Measurements from ENCODE around the gene IL2RG.

The IL2RG gene

GRCh38 chrX:71111141-71111843 is at the start of gene IL2RG:
Gene IL2RG, minus strand, starts transcription at chrX:71111577. Its CDS starts 38 bp downstream, at chrX:71111539.
- DNase-seq (ENCODE audit: low spot score), result peak; percentile 42

- no peak for DNase-seq (ENCODE audit: low spot score)
Observed at GRCh38 chrX:71160475-71160874, 49.1 kb upstream of the IL2RG start.

DNA sequence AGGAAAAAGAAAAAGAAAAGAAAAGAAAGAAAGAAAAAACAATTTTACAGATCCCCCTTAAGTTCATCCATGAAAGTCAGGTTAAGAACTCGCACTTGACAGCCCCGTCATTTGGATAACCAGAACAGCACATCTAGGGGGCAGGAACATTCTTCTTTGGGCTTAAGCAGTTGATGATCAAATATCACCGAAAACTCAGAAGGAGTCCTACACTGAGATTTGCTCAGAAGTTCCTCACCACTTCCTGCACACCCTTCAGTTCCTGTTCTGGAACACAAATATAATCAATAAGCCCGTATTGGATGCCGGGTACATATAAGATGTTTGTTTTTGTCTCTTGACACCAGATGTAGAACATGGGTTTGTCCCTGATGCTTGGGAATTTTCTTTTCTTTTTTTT is 48.0 kb upstream of the IL2RG start:
- no peak for DNase-seq (ENCODE audit: low spot score)

GRCh38 chrX:71158603-71159002 is 47.2 kb upstream of the IL2RG start:
- no peak for DNase-seq (ENCODE audit: low spot score)

- DNase-seq (ENCODE audit: low spot score), result no peak
Observed at GRCh38 chrX:71154641-71155040, 43.3 kb upstream of the IL2RG start.

GRCh38 chrX:71154196-71154595 is 42.8 kb upstream of the IL2RG start:
- DNase-seq (ENCODE audit: low spot score), result no peak

- DNase-seq (ENCODE audit: low spot score), result no peak
Observed at GRCh38 chrX:71151366-71151765, 40.0 kb upstream of the IL2RG start.

DNA sequence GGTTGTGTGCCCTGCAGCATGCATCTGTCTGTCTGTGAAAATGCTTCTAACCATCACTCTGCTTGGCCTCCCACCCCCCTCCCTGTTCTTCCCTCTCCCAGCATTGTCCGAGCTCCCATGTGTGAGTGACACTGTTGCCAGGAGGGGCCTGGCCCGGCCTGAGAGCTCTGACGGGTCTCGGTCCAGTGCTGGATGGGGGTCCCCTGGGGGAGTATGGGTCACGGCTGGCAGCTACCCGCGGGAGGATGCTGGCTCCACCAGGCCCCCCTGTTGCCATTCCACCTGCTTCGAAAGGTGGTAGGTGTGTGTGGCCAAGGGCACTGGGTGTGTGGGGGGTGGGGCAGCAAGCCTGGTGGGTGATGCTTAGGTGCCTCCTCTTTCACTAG is 36.9 kb upstream of the IL2RG start:
- no peak for DNase-seq (ENCODE audit: low spot score)

DNA sequence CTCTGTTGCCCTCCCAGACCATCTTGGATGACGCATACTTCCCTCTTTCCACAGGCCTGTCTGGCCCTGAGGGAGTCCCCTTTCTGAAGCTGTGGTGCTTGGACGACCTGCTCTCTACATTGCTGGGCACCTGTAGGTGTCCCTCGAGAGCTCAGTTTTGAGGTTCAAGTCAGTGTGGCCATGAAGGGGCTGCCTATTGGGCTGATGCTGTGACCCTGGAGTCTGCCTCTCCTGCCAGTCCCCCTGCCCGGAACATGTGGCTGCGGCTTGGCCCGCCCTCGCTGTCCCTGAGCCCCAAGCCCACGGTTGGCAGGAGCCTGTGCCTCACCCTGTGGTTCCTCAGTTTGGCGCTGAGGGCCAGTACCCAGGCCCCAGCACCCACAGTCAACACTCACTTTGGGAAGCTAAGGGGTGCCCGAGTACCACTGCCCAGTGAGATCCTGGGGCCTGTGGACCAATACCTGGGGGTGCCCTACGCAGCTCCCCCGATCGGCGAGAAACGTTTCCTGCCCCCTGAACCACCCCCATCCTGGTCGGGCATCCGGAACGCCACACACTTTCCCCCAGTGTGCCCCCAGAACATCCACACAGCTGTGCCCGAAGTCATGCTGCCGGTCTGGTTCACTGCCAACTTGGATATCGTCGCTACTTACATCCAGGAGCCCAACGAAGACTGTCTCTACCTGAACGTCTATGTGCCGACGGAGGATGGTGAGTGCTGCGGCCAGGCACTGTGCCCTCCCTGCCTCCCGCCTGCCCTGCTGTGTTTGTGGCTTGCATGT is 36.3 kb upstream of the IL2RG start:
- no peak for DNase-seq (ENCODE audit: low spot score)

GRCh38 chrX:71144651-71145050 is 33.3 kb upstream of the IL2RG start, which contains the start of gene NLGN3:
Gene NLGN3, plus strand, starts transcription at chrX:71144841. Its CDS starts 2,909 bp downstream, at chrX:71147750.
- no peak for DNase-seq (ENCODE audit: low spot score)

DNA sequence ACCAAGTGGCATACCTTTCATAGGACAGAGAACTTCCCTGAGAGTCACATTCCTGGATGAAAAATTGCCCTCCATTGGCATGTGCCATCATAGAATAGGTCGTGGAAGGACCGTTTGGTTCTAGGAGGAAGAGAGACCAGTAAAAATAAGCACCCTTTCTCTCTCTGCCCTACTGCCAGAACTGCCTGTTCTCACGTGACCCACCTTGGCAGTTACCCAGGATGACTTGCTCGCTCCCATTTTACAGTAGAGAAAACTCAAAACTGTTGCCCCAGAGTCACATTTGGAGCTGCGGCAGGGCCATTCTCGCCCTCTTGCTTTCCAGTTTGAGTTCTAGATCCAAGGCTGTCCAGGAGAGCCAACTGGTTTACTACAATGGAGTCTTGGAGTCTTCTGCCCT is 32.1 kb upstream of the IL2RG start:
- DNase-seq (ENCODE audit: low spot score), result no peak

GRCh38 chrX:71140440-71140839 is 29.1 kb upstream of the IL2RG start:
- DNase-seq (ENCODE audit: low spot score), result no peak

DNA sequence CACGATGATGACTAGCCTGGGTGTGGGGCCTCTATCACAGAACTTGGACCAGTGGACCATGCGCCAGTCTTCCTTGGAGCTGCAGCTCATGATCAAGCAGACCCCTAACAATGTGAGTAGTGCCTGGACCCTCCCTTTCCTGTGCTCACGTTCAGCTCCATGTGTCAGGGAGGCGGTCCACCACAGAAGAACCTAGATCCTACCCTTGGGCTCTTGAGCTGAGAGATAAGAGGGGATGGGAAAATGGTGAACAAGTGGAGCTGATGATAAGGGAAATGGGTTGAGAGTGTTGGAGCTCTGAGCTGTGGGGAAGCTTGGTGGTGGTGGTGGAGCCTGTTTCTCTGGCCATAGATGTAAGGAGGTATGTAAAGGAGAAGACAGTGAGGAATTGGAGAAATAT is 20.1 kb upstream of the IL2RG start:
- DNase-seq (ENCODE audit: low spot score), result no peak

GRCh38 chrX:71128915-71129765 is 17.8 kb upstream of the IL2RG start:
- peak; percentile 11 for DNase-seq (ENCODE audit: low spot score)

- DNase-seq (ENCODE audit: low spot score), result no peak
Observed at GRCh38 chrX:71128166-71128833, 16.9 kb upstream of the IL2RG start.

GRCh38 chrX:71118985-71119535 is 7.7 kb upstream of the IL2RG start:
- DNase-seq (ENCODE audit: low spot score), result no peak

- peak; percentile 54 for DNase-seq (ENCODE audit: low spot score)
Observed at GRCh38 chrX:71118032-71118984, 6.9 kb upstream of the IL2RG start, which contains the start of gene MED12. Gene MED12, plus strand, starts transcription at chrX:71118596. Its CDS starts 159 bp downstream, at chrX:71118755.

- DNase-seq (ENCODE audit: low spot score), result no peak
Observed at GRCh38 chrX:71117358-71117757, 6.0 kb upstream of the IL2RG start.

DNA sequence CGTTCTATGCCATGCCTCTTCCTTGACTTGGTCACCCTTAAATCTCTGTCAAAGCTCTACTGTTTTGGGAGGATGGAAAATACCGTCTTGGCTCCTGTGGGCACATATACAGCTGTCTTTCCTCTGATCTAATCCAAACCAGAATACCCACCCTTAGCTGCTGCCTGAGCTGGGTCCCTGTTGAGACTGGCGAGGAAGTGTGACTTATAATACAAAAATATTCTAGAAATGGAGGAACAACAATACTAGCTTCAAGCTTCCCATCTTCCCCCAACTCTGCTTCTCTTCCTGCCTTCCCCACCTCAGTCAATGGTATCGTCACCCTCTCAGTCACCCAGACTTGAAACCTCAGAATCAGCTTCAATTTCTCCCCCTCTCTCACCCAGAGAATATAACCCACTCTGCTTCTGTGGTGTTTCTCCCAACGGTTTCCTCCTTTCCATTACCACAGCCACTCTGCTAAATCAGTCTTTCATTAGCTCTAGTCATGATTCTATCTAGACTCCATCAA is 599 bp upstream of the IL2RG start:
- DNase-seq (ENCODE audit: low spot score), result no peak

- no peak for DNase-seq (ENCODE audit: low spot score)
Observed at GRCh38 chrX:71109051-71109450, 2.3 kb downstream of the IL2RG start.

Measured in LoVo (cell line).